Naive B cell (primary cell): ENCODE results near the gene HDGFL3. TPM values are rescaled to one million over a fixed set of nuclear protein-coding genes. Genes with fewer than 3 reads are reported as not detected.
"Not testable (repeated sequence)": the region's sequence is repeated elsewhere in the genome, so short reads cannot be mapped to it uniquely, and the experiment has no call there.

Experiments used
- ATAC-seq, 2 donors: fragments of 150-1000 bp; cut with Tn5 transposase; 2 replicates each; pipeline ENCODE4 v1.10.0; 2021; ENCODE audit warnings: low read depth in 2 of 2, mild to moderate bottlenecking in 2 of 2, moderate library complexity in 2 of 2
- DNase-seq: peaks from one replicate; pipeline ENCODE4 v3.0.0; 2022
- H3K27ac Mint-ChIP-seq, 6 donors: one replicate each; pipeline ENCODE4 v1.8.0; 2020 to 2022; ENCODE audit warnings: mild to moderate bottlenecking in 6 of 6, mixed read lengths in 6 of 6, moderate library complexity in 5 of 6, inconsistent platforms in 2 of 6
- H3K27me3 Mint-ChIP-seq, 3 donors: one replicate each; pipeline ENCODE4 v1.8.0; 2021 to 2022; ENCODE audit warnings: mixed read lengths in 3 of 3, mild to moderate bottlenecking in 1 of 3
- H3K36me3 Mint-ChIP-seq, 2 donors: one replicate each; pipeline ENCODE4 v1.8.0; 2020 to 2022; ENCODE audit warnings: mixed read lengths in 2 of 2, inconsistent platforms in 1 of 2, mild to moderate bottlenecking in 1 of 2
- H3K4me1 Mint-ChIP-seq, 3 donors: one replicate each; pipeline ENCODE4 v1.8.0; 2020 to 2022; ENCODE audit warnings: mixed read lengths in 3 of 3, inconsistent platforms in 1 of 3, mild to moderate bottlenecking in 1 of 3, moderate library complexity in 1 of 3
- H3K4me3 Mint-ChIP-seq, 8 donors: one replicate each; pipeline ENCODE4 v1.8.0; 2020 to 2022; ENCODE audit warnings: mild to moderate bottlenecking in 8 of 8, mixed read lengths in 8 of 8, moderate library complexity in 8 of 8, inconsistent platforms in 2 of 8
- H3K9me3 Mint-ChIP-seq, 7 donors: one replicate each; pipeline ENCODE4 v1.8.0; 2020 to 2022; ENCODE audit warnings: mixed read lengths in 7 of 7, mild to moderate bottlenecking in 5 of 7, inconsistent platforms in 2 of 7, moderate library complexity in 1 of 7
- polyA plus RNA-seq, 6 donors: library from polyadenylated mRNA; unstranded; fragments of 300-500 nt; fragmentation: Illumina TruSeq; gene quantifications; one replicate each; pipeline ENCODE4 v1.2.3, GENCODE V29; 2021; ENCODE audit warnings: low read depth in 6 of 6

Gene HDGFL3
- polyA plus RNA-seq, 6 donors from 2014 or later: 0.70 to 2.5 (median 1.4) TPM

GRCh38 chr15:83153288-83153687, 54.3 kb downstream of the HDGFL3 start:
- Mint-ChIP-seq H3K27me3 (peaks cover 0 to 8% (median 5%) of the 10 kb centered on the region in 3 donors), H3K4me1 (no peaks in the 10 kb centered on the region), H3K4me3 (no peak overlapping the region), H3K9me3 (no peaks in the 10 kb centered on the region), H3K36me3 (peaks cover 0 to 14% of the 10 kb centered on the region in 2 donors), H3K27ac (no peak overlapping the region)
- ATAC-seq: no peak
- no peak for DNase-seq

GRCh38 chr15:83144771-83145170, 62.9 kb downstream of the HDGFL3 start:
- no peak for ATAC-seq
- H3K9me3 Mint-ChIP-seq: peaks cover 0 to 6% (median 4%) of the 10 kb centered on the region in 7 donors
- H3K36me3 Mint-ChIP-seq: peaks cover 5 to 17% of the 10 kb centered on the region in 2 donors
- H3K27ac Mint-ChIP-seq: no peak overlapping the region
- DNase-seq: no peak
- no peaks in the 10 kb centered on the region for H3K4me1 Mint-ChIP-seq
- H3K27me3 Mint-ChIP-seq: peaks cover 0 to 8% (median 5%) of the 10 kb centered on the region in 3 donors
- H3K4me3 Mint-ChIP-seq: no peak overlapping the region

GRCh38 chr15:83142151-83142550, 65.5 kb downstream of the HDGFL3 start:
- not testable (repeated sequence) for H3K27ac Mint-ChIP-seq, DNase-seq, H3K4me1 Mint-ChIP-seq, H3K36me3 Mint-ChIP-seq, H3K9me3 Mint-ChIP-seq, ATAC-seq, H3K4me3 Mint-ChIP-seq, H3K27me3 Mint-ChIP-seq

GRCh38 chr15:83132861-83133523, 74.6 kb downstream of the HDGFL3 start:
- Mint-ChIP-seq H3K4me3 (no peak overlapping the region), H3K9me3 (no peaks in the 10 kb centered on the region), H3K4me1 (no peaks in the 10 kb centered on the region), H3K27ac (no peak overlapping the region), H3K36me3 (no peaks in the 10 kb centered on the region), H3K27me3 (no peaks in the 10 kb centered on the region)
- no peak for DNase-seq
- ATAC-seq: no peak

- H3K4me1 Mint-ChIP-seq: no peaks in the 10 kb centered on the region
- H3K9me3 Mint-ChIP-seq: no peaks in the 10 kb centered on the region
- H3K27me3 Mint-ChIP-seq: no peaks in the 10 kb centered on the region
- ATAC-seq: no peak
- no peak overlapping the region for H3K27ac Mint-ChIP-seq
- H3K4me3 Mint-ChIP-seq: no peak overlapping the region
- no peak for DNase-seq
- H3K36me3 Mint-ChIP-seq: no peaks in the 10 kb centered on the region
Measured at GRCh38 chr15:83129791-83130190, 77.8 kb downstream of the HDGFL3 start.

- Mint-ChIP-seq H3K4me3 (no peak overlapping the region), H3K4me1 (no peaks in the 10 kb centered on the region), H3K27ac (no peak overlapping the region), H3K9me3 (no peaks in the 10 kb centered on the region), H3K36me3 (no peaks in the 10 kb centered on the region), H3K27me3 (no peaks in the 10 kb centered on the region)
- ATAC-seq (no peak), DNase-seq (no peak)
Measured at GRCh38 chr15:83127547-83128150, 80.0 kb downstream of the HDGFL3 start.

- no peaks in the 10 kb centered on the region for H3K36me3 Mint-ChIP-seq
- no peak for DNase-seq
- H3K4me1 Mint-ChIP-seq: no peaks in the 10 kb centered on the region
- H3K4me3 Mint-ChIP-seq: no peak overlapping the region
- no peaks in the 10 kb centered on the region for H3K9me3 Mint-ChIP-seq
- H3K27me3 Mint-ChIP-seq: no peaks in the 10 kb centered on the region
- H3K27ac Mint-ChIP-seq: no peak overlapping the region
- no peak for ATAC-seq
Measured at GRCh38 chr15:83123529-83123928, 84.1 kb downstream of the HDGFL3 start.

- Mint-ChIP-seq H3K4me1 (no peaks in the 10 kb centered on the region), H3K4me3 (no peak overlapping the region), H3K36me3 (no peaks in the 10 kb centered on the region), H3K9me3 (no peaks in the 10 kb centered on the region), H3K27ac (no peak overlapping the region), H3K27me3 (no peaks in the 10 kb centered on the region)
- no peak for DNase-seq
- no peak for ATAC-seq
Measured at GRCh38 chr15:83119968-83120581, 87.5 kb downstream of the HDGFL3 start.

- H3K4me3 Mint-ChIP-seq: no peak overlapping the region
- no peaks in the 10 kb centered on the region for H3K4me1 Mint-ChIP-seq
- H3K9me3 Mint-ChIP-seq: no peaks in the 10 kb centered on the region
- H3K36me3 Mint-ChIP-seq: no peaks in the 10 kb centered on the region
- DNase-seq (no peak), ATAC-seq (no peak)
- H3K27me3 Mint-ChIP-seq: no peaks in the 10 kb centered on the region
- no peak overlapping the region for H3K27ac Mint-ChIP-seq
Measured at GRCh38 chr15:83118968-83119367, 88.7 kb downstream of the HDGFL3 start.

- H3K27me3 Mint-ChIP-seq: no peaks in the 10 kb centered on the region
- ATAC-seq (no peak), DNase-seq (no peak)
- H3K27ac Mint-ChIP-seq: no peak overlapping the region
- no peaks in the 10 kb centered on the region for H3K9me3 Mint-ChIP-seq
- no peaks in the 10 kb centered on the region for H3K4me1 Mint-ChIP-seq
- H3K4me3 Mint-ChIP-seq: no peak overlapping the region
- no peaks in the 10 kb centered on the region for H3K36me3 Mint-ChIP-seq
Measured at GRCh38 chr15:83118291-83118827, 89.3 kb downstream of the HDGFL3 start.

GRCh38 chr15:83115831-83116565, 91.6 kb downstream of the HDGFL3 start:
- H3K4me3 Mint-ChIP-seq: no peak overlapping the region
- peaks cover 0 to 8% (median 0%) of the 10 kb centered on the region in 3 donors for H3K4me1 Mint-ChIP-seq
- ATAC-seq: no peak
- peaks cover 0 to 5% of the 10 kb centered on the region in 2 donors for H3K36me3 Mint-ChIP-seq
- peaks cover 0 to 5% (median 0%) of the 10 kb centered on the region in 7 donors for H3K9me3 Mint-ChIP-seq
- no peak for DNase-seq
- no peak overlapping the region for H3K27ac Mint-ChIP-seq
- H3K27me3 Mint-ChIP-seq: peaks cover 0 to 6% (median 6%) of the 10 kb centered on the region in 3 donors

GRCh38 chr15:83115410-83115809, 92.2 kb downstream of the HDGFL3 start:
- H3K4me1 Mint-ChIP-seq: peaks cover 0 to 9% (median 1%) of the 10 kb centered on the region in 3 donors
- peaks cover 0 to 5% (median 0%) of the 10 kb centered on the region in 7 donors for H3K9me3 Mint-ChIP-seq
- DNase-seq: no peak
- no peak for ATAC-seq
- no peak overlapping the region for H3K27ac Mint-ChIP-seq
- H3K27me3 Mint-ChIP-seq: peaks cover 0 to 8% (median 7%) of the 10 kb centered on the region in 3 donors
- H3K4me3 Mint-ChIP-seq: no peak overlapping the region
- H3K36me3 Mint-ChIP-seq: peaks cover 0 to 7% of the 10 kb centered on the region in 2 donors

- Mint-ChIP-seq H3K27ac (peak overlapping the region in 2 of 6 donors; percentile 21 to 28), H3K36me3 (peaks cover 0 to 7% of the 10 kb centered on the region in 2 donors), H3K4me3 (no peak overlapping the region)
Measured at GRCh38 chr15:83114856-83115255, 92.8 kb downstream of the HDGFL3 start.

More at GRCh38 chr15:83114856-83115255, 92.8 kb downstream of the HDGFL3 start:
- H3K27me3 Mint-ChIP-seq: peaks cover 0 to 12% (median 7%) of the 10 kb centered on the region in 3 donors
- peaks cover 0 to 5% (median 0%) of the 10 kb centered on the region in 7 donors for H3K9me3 Mint-ChIP-seq
- H3K4me1 Mint-ChIP-seq: peaks cover 0 to 11% (median 2%) of the 10 kb centered on the region in 3 donors
- ATAC-seq: no peak
- no peak for DNase-seq
